Endothelial cell (in vitro differentiated cells): ENCODE results near the gene SLC18A3. TPM values are rescaled to one million over a fixed set of nuclear protein-coding genes. Genes with fewer than 3 reads are reported as not detected.
A peak's percentile ranks its signal among the peaks of the same experiment; 100 is the strongest.

Experiments
- DNase-seq: peaks from one replicate; pipeline ENCODE4 v3.0.0; 2021; ENCODE audit warnings: low spot score
- H3K27ac Mint-ChIP-seq: one replicate; pipeline ENCODE4 v1.8.0; 2021; ENCODE audit warnings: mixed read lengths, inconsistent platforms; ENCODE audit not compliant: unreplicated experiment
- H3K27me3 Mint-ChIP-seq: one replicate; pipeline ENCODE4 v1.8.0; 2021; ENCODE audit warnings: mild to moderate bottlenecking, moderate library complexity, mixed read lengths, inconsistent platforms; ENCODE audit not compliant: unreplicated experiment
- H3K36me3 Mint-ChIP-seq: one replicate; pipeline ENCODE4 v1.8.0; 2021; ENCODE audit warnings: mild to moderate bottlenecking, low read depth, mixed read lengths, inconsistent platforms; ENCODE audit not compliant: unreplicated experiment
- H3K4me1 Mint-ChIP-seq: one replicate; pipeline ENCODE4 v1.8.0; 2021; ENCODE audit warnings: mild to moderate bottlenecking, mixed read lengths, inconsistent platforms; ENCODE audit not compliant: unreplicated experiment
- H3K4me3 Mint-ChIP-seq: one replicate; pipeline ENCODE4 v1.8.0; 2021; ENCODE audit warnings: mild to moderate bottlenecking, mixed read lengths, inconsistent platforms; ENCODE audit not compliant: unreplicated experiment
- H3K9me3 Mint-ChIP-seq: one replicate; pipeline ENCODE4 v1.8.0; 2021; ENCODE audit warnings: mixed read lengths, inconsistent platforms; ENCODE audit not compliant: unreplicated experiment
- total RNA-seq: library from RNA; stranded (reverse); fragmentation: NEBNext Ultra II Directional; extraction: Animal tissue kit (Norgen Biotek cat#: 25700); gene quantifications from one replicate; pipeline ENCODE4 v1.2.1, GENCODE V29; 2021; ENCODE audit not compliant: unreplicated experiment
- TF ChIP-seq, protein P1 (sequence below): fragments of 200-600 bp; sonication (generic); IDR thresholded peaks from one replicate; pipeline ENCODE4 v1.5.0; 2021; ENCODE audit warnings: antibody characterized with exemption; ENCODE audit not compliant: unreplicated experiment

SLC18A3 gene
- total RNA-seq, 1 donor from 2014 or later, result 0.72 TPM

DNA sequence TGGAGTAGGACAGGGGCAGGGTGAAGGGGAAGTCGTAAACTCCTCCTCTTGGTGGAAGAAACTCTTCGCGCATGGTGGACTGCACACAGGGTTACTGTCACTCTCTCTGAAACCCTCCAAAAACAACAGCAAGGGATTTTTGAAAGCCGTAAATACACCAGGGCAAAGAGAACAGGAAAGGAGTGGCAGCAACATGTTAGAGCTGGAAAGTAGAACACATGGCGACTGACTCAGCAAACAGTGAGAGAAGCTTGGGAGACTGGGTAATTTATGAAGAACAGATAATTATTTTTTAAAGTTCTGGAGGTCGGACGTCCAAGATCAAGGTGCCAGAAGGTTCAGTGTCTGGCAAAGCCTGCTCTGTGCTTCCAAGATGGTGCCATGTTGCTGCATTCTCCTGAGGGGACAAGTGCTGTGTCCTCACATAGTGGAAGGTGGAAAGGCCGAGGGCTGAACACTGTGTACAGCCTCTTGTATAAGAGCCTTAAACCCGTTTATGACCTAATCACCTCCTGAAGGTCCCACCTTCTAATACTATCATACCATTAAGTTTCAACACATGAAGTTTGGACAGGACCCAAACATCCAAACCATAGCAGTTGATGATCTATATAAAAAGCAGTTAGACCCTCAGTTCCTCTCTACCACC, 46.9 kb downstream of the SLC18A3 start:
- Mint-ChIP-seq H3K36me3 (peaks cover 3% of the 10 kb centered on the region), H3K27ac (peak overlapping the region; percentile 71), H3K4me3 (no peak overlapping the region), H3K4me1 (peaks cover 15% of the 10 kb centered on the region), H3K27me3 (peaks cover 3% of the 10 kb centered on the region), H3K9me3 (no peaks in the 10 kb centered on the region)
- DNase-seq, result no peak
- TF ChIP-seq, protein P1, sequence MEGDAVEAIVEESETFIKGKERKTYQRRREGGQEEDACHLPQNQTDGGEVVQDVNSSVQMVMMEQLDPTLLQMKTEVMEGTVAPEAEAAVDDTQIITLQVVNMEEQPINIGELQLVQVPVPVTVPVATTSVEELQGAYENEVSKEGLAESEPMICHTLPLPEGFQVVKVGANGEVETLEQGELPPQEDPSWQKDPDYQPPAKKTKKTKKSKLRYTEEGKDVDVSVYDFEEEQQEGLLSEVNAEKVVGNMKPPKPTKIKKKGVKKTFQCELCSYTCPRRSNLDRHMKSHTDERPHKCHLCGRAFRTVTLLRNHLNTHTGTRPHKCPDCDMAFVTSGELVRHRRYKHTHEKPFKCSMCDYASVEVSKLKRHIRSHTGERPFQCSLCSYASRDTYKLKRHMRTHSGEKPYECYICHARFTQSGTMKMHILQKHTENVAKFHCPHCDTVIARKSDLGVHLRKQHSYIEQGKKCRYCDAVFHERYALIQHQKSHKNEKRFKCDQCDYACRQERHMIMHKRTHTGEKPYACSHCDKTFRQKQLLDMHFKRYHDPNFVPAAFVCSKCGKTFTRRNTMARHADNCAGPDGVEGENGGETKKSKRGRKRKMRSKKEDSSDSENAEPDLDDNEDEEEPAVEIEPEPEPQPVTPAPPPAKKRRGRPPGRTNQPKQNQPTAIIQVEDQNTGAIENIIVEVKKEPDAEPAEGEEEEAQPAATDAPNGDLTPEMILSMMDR, result no peak

DNA sequence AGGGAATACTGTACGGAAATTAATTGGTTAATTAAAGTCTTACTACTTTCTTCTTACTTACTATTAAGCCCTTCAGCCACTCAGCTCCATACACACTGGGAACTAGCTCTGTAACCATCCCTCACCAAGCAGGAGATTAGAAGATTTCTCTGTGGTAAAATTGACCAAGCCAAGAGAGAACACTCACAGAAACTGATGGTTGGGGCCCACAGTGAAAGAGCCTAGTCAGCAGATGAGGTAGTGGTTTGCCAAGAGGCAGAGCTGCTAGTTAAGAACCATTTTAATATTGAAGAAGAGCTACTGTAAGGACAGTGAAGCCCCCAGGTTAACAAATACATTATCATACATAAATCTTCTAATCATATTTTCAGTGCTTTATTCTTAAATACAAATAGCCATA, 47.5 kb downstream of the SLC18A3 start:
- DNase-seq, result no peak
- TF ChIP-seq, protein P1, result no peak
- Mint-ChIP-seq H3K27me3 (peaks cover 2% of the 10 kb centered on the region), H3K4me1 (peaks cover 15% of the 10 kb centered on the region), H3K36me3 (peaks cover 3% of the 10 kb centered on the region), H3K9me3 (no peaks in the 10 kb centered on the region), H3K27ac (no peak overlapping the region), H3K4me3 (no peak overlapping the region)

DNA sequence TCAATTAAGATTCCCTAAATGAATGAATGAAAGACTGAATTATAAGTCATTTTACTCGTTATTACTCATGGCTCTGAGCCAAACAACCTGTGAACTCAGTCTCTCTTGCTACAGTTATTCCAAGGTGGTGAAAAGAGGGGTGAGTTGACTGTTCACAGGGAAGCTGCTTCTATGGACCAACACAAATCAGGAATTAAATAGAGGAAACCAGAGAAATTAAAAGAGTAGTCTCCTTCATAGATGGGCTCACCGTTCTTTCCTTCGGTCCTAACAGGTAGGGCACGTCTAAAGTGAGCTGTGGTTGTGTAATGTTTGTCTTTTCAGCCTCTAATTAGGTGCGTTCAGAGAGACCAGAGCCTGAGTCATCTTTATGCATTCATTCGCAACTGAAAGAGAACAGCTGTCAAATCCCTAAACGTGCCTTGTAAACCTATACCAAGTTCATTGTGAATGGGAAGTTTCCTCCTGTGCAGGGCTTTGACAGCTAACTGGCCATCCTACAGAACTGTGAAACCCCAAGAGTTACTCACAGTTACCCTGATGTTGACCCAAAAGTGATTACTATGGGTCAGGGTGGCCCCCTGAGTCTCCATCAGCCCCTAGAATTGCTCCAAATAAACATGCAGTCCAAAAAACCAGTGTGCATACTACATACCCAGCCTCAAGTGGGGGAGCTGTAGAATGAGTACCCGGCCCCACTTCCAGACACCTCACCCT, 51.2 kb downstream of the SLC18A3 start:
- H3K36me3 Mint-ChIP-seq, result peaks cover 2% of the 10 kb centered on the region
- DNase-seq, result no peak
- no peak overlapping the region for H3K4me3 Mint-ChIP-seq
- peaks cover 7% of the 10 kb centered on the region for H3K4me1 Mint-ChIP-seq
- no peak overlapping the region for H3K27ac Mint-ChIP-seq
- H3K27me3 Mint-ChIP-seq, result no peaks in the 10 kb centered on the region
- no peaks in the 10 kb centered on the region for H3K9me3 Mint-ChIP-seq
- TF ChIP-seq, protein P1, result no peak

Other genes starting within 250 kb of the SLC18A3 start
- gene DRGX, start 214.2 kb upstream of the SLC18A3 start, total RNA-seq, result not detected
- gene ERCC6, start 71.2 kb upstream of the SLC18A3 start, total RNA-seq, result 25.8 TPM
- 0.23 TPM for gene CHAT, start 3.7 kb downstream of the SLC18A3 start, total RNA-seq
- not detected for gene C10orf53, start 69.3 kb downstream of the SLC18A3 start, total RNA-seq
- gene OGDHL, start 152.0 kb downstream of the SLC18A3 start, total RNA-seq, result 7.5 TPM